HG03175 (cell line): ENCODE data around the gene KCTD10.
"Not testable (repeated sequence)": the region's sequence is repeated elsewhere in the genome, so short reads cannot be mapped to it uniquely, and the experiment has no call there.

ENCODE experiments used
- ATAC-seq: cut with Tn5 transposase; IDR thresholded peaks from one replicate; pipeline ENCODE4 v1.9.1; 2021; ENCODE audit warnings: mild to moderate bottlenecking, moderate library complexity; ENCODE audit not compliant: unreplicated experiment

The KCTD10 gene

GRCh38 chr12:109475121-109475520 is 2.0 kb downstream of the KCTD10 start:
- no peak for ATAC-seq

GRCh38 chr12:109473526-109474270 is 3.4 kb downstream of the KCTD10 start:
- ATAC-seq, result not testable (repeated sequence)

GRCh38 chr12:109473006-109473405 is 4.1 kb downstream of the KCTD10 start:
- no peak for ATAC-seq

GRCh38 chr12:109469517-109469916 is 7.6 kb downstream of the KCTD10 start:
- no peak for ATAC-seq

GRCh38 chr12:109467978-109468676 is 9.0 kb downstream of the KCTD10 start:
- ATAC-seq, result no peak

GRCh38 chr12:109466821-109467220 is 10.3 kb downstream of the KCTD10 start:
- ATAC-seq, result no peak

GRCh38 chr12:109466305-109466704 is 10.8 kb downstream of the KCTD10 start:
- no peak for ATAC-seq

- no peak for ATAC-seq
These were observed 12.3 kb downstream of the KCTD10 start for GRCh38 chr12:109464642-109465351.

- ATAC-seq, result no peak
These were observed 13.3 kb downstream of the KCTD10 start for GRCh38 chr12:109463756-109464155.

- ATAC-seq, result no peak
These were observed 14.0 kb downstream of the KCTD10 start for GRCh38 chr12:109462868-109463692.

GRCh38 chr12:109461846-109462756 is 15.0 kb downstream of the KCTD10 start:
- ATAC-seq, result no peak

- ATAC-seq, result peak; percentile 71
These were observed 15.9 kb downstream of the KCTD10 start for GRCh38 chr12:109461049-109461845.

- ATAC-seq, result no peak
These were observed 16.6 kb downstream of the KCTD10 start for GRCh38 chr12:109460538-109460937.

- ATAC-seq, result no peak
These were observed 17.9 kb downstream of the KCTD10 start for GRCh38 chr12:109459247-109459646.

- no peak for ATAC-seq
These were observed 18.3 kb downstream of the KCTD10 start for GRCh38 chr12:109458771-109459208.

- no peak for ATAC-seq
These were observed 19.0 kb downstream of the KCTD10 start for GRCh38 chr12:109458086-109458485.

GRCh38 chr12:109455706-109456105 is 21.4 kb downstream of the KCTD10 start:
- ATAC-seq, result no peak

- ATAC-seq, result no peak
These were observed 24.6 kb downstream of the KCTD10 start for GRCh38 chr12:109452489-109452888.

GRCh38 chr12:109451400-109451799 is 25.7 kb downstream of the KCTD10 start:
- ATAC-seq, result no peak
